Neuronal stem cell (in vitro differentiated cells): Measurements from ENCODE around the gene FMR1NB.

ENCODE experiments used
- DNase-seq: peaks from one replicate; pipeline ENCODE4 v3.0.0-alpha.2; 2013; ENCODE audit warnings: low spot score
- H2AFZ ChIP-seq: one replicate; pipeline ENCODE4 v1.6.1; 2013; ENCODE audit warnings: mild to moderate bottlenecking, low read length, inconsistent platforms
- H2AK5ac ChIP-seq: 2 replicates; pipeline ENCODE4 v1.6.1; 2013; ENCODE audit warnings: low read depth, mild to moderate bottlenecking, inconsistent platforms, low read length, moderate library complexity, mixed read lengths
- H2BK120ac ChIP-seq: 2 replicates; pipeline ENCODE4 v1.6.1; 2013; ENCODE audit warnings: low read depth, mild to moderate bottlenecking, inconsistent platforms, low read length, moderate library complexity, mixed read lengths
- H2BK12ac ChIP-seq: one replicate; pipeline ENCODE4 v1.6.1; 2013; ENCODE audit warnings: low read length, inconsistent platforms
- H2BK15ac ChIP-seq: 2 replicates; pipeline ENCODE4 v1.6.1; 2013; ENCODE audit warnings: mild to moderate bottlenecking, low read length, inconsistent platforms, mixed read lengths
- H2BK5ac ChIP-seq: one replicate; pipeline ENCODE4 v1.6.1; 2013; ENCODE audit warnings: inconsistent platforms, mild to moderate bottlenecking, low read length, moderate library complexity
- H3K14ac ChIP-seq: one replicate; pipeline ENCODE4 v1.6.1; 2013; ENCODE audit warnings: low read length, inconsistent platforms
- H3K18ac ChIP-seq: 2 replicates; pipeline ENCODE4 v1.6.1; 2013; ENCODE audit warnings: low read length, inconsistent platforms
- H3K23ac ChIP-seq: 2 replicates; pipeline ENCODE4 v1.6.1; 2013; ENCODE audit warnings: low read depth, mild to moderate bottlenecking, mixed read lengths, low read length, inconsistent platforms; ENCODE audit not compliant: poor library complexity
- H3K27ac ChIP-seq: replicated peaks from 3 replicates; pipeline ENCODE4 v1.5.1; 2013; ENCODE audit warnings: low read length, inconsistent platforms
- H3K27me3 ChIP-seq, 3 experiments: 2 replicates each; pipeline ENCODE4 v1.6.1; 2013; ENCODE audit warnings: low read length in 3 of 3, mild to moderate bottlenecking in 2 of 3, inconsistent platforms in 1 of 3, low read depth in 1 of 3, mixed read lengths in 1 of 3, moderate library complexity in 1 of 3; ENCODE audit not compliant: control insufficient read depth in 3 of 3, insufficient read depth in 3 of 3
- H3K36me3 ChIP-seq, 2 donors: replicated peaks in 1 of 2; 2 replicates each; pipeline ENCODE4 v1.6.1; 2013; ENCODE audit warnings: low read length in 2 of 2; ENCODE audit not compliant: control insufficient read depth in 2 of 2, insufficient read depth in 2 of 2
- H3K4ac ChIP-seq: 2 replicates; pipeline ENCODE4 v1.6.1; 2013; ENCODE audit warnings: inconsistent platforms, mild to moderate bottlenecking, low read length, moderate library complexity
- H3K4me1 ChIP-seq, 2 donors: 1 replicate in 1 of 2; 2 replicates in 1 of 2; pipeline ENCODE4 v1.6.1; 2013; ENCODE audit warnings: low read length in 2 of 2, low read depth in 1 of 2; ENCODE audit not compliant: control insufficient read depth in 2 of 2, insufficient read depth in 1 of 2
- H3K4me2 ChIP-seq: one replicate; pipeline ENCODE4 v1.6.1; 2013; ENCODE audit warnings: mild to moderate bottlenecking, low read length, inconsistent platforms; ENCODE audit not compliant: insufficient read depth, poor library complexity, severe bottlenecking
- H3K4me3 ChIP-seq, 2 donors: 2 replicates each; pipeline ENCODE4 v1.5.1; 2013; ENCODE audit warnings: low read length in 2 of 2, mild to moderate bottlenecking in 2 of 2, inconsistent platforms in 1 of 2, moderate library complexity in 1 of 2
- H3K79me1 ChIP-seq: one replicate; pipeline ENCODE4 v1.6.1; 2013; ENCODE audit warnings: low read depth, mild to moderate bottlenecking, inconsistent platforms, low read length, moderate library complexity
- H3K9ac ChIP-seq: one replicate; pipeline ENCODE4 v1.6.1; 2013; ENCODE audit warnings: mild to moderate bottlenecking, low read depth, low read length, inconsistent platforms; ENCODE audit not compliant: poor library complexity
- H3K9me3 ChIP-seq, 2 donors: replicated peaks in 1 of 2; 2 replicates each; pipeline versions ENCODE3 to v1.6.1; 2013; ENCODE audit warnings: low read length in 2 of 2, mild to moderate bottlenecking in 2 of 2, inconsistent platforms in 1 of 2, low read depth in 1 of 2, mixed read lengths in 1 of 2, moderate library complexity in 1 of 2; ENCODE audit not compliant: control insufficient read depth in 2 of 2, insufficient read depth in 1 of 2
- H4K8ac ChIP-seq: one replicate; pipeline ENCODE4 v1.6.1; 2013; ENCODE audit warnings: low read depth, mild to moderate bottlenecking, inconsistent platforms, low read length, moderate library complexity
- H4K91ac ChIP-seq: one replicate; pipeline ENCODE4 v1.6.1; 2013; ENCODE audit warnings: low read length, low read depth, mild to moderate bottlenecking, inconsistent platforms; ENCODE audit not compliant: poor library complexity
- WGBS, 2 donors: extraction: QIAGEN DNeasy Blood & Tissue Kit; methylation state at CpG; one replicate each; pipeline ENCODE4 v1.1.7; 2013; ENCODE audit warnings: missing lambda C conversion rate in 2 of 2, mixed read lengths in 1 of 2; ENCODE audit not compliant: insufficient read length in 2 of 2, insufficient replicate concordance in 1 of 2; ENCODE audit errors: extremely low coverage in 2 of 2; 5-methylcytosine and 5-hydroxymethylcytosine counted together

Gene FMR1NB

GRCh38 chrX:148043271-148043855 lies 62.2 kb downstream of the FMR1NB start:
- no peak overlapping the region for H2BK5ac ChIP-seq
- no peaks in the 10 kb centered on the region for H3K79me1 ChIP-seq
- H3K4me1 ChIP-seq: no peaks in the 10 kb centered on the region
- peak overlapping the region; percentile 17 for H4K8ac ChIP-seq
- H3K9ac ChIP-seq: no peak overlapping the region
- no peak overlapping the region for H2BK120ac ChIP-seq
- WGBS, 2 donors: no CpG with 5 or more reads among the region's 2 CpGs
- no peak overlapping the region for H4K91ac ChIP-seq
- no peak overlapping the region for H3K4me2 ChIP-seq
- no peak overlapping the region for H2BK12ac ChIP-seq
- DNase-seq: no peak
- H3K9me3 ChIP-seq: no peaks in the 10 kb centered on the region
- H3K4ac ChIP-seq: no peak overlapping the region
- H3K27ac ChIP-seq: no peak overlapping the region
- H3K4me3 ChIP-seq: no peak overlapping the region
- H3K36me3 ChIP-seq: no peaks in the 10 kb centered on the region
- no peak overlapping the region for H2BK15ac ChIP-seq
- no peak overlapping the region for H3K23ac ChIP-seq
- no peak overlapping the region for H3K18ac ChIP-seq
- H2AK5ac ChIP-seq: no peak overlapping the region
- no peak overlapping the region for H2AFZ ChIP-seq
- H3K14ac ChIP-seq: no peak overlapping the region
- H3K27me3 ChIP-seq: no peaks in the 10 kb centered on the region

- Histone ChIP-seq H3K18ac (no peak overlapping the region), H3K36me3 (no peaks in the 10 kb centered on the region)
These were observed 66.1 kb downstream of the FMR1NB start for GRCh38 chrX:148047200-148047599.

GRCh38 chrX:148049441-148049840 lies 68.3 kb downstream of the FMR1NB start:
- Histone ChIP-seq H4K91ac (no peak overlapping the region), H3K23ac (no peak overlapping the region), H3K27ac (no peak overlapping the region), H2BK15ac (no peak overlapping the region), H3K18ac (no peak overlapping the region), H2AK5ac (no peak overlapping the region), H3K9ac (no peak overlapping the region), H3K4me1 (no peaks in the 10 kb centered on the region), H3K14ac (no peak overlapping the region), H2BK12ac (no peak overlapping the region), H3K4me3 (no peak overlapping the region), H3K4ac (no peak overlapping the region), H3K36me3 (no peaks in the 10 kb centered on the region), H3K27me3 (no peaks in the 10 kb centered on the region), H3K9me3 (no peaks in the 10 kb centered on the region), H2BK5ac (no peak overlapping the region), H2BK120ac (no peak overlapping the region), H3K79me1 (no peaks in the 10 kb centered on the region), H3K4me2 (no peak overlapping the region), H4K8ac (no peak overlapping the region), H2AFZ (no peak overlapping the region)
- WGBS, 2 donors: no CpG with 5 or more reads among the region's 4 CpGs
- DNase-seq: peak; percentile 32

More at GRCh38 chrX:148047200-148047599, 66.1 kb downstream of the FMR1NB start:
- Histone ChIP-seq H2BK15ac (no peak overlapping the region), H4K8ac (no peak overlapping the region), H3K9me3 (no peaks in the 10 kb centered on the region), H3K4ac (no peak overlapping the region), H3K9ac (no peak overlapping the region), H2BK120ac (no peak overlapping the region), H3K14ac (no peak overlapping the region), H3K79me1 (no peaks in the 10 kb centered on the region), H2AK5ac (no peak overlapping the region), H3K4me2 (no peak overlapping the region), H3K4me3 (no peak overlapping the region), H3K4me1 (no peaks in the 10 kb centered on the region), H3K27me3 (no peaks in the 10 kb centered on the region), H3K27ac (no peak overlapping the region), H4K91ac (no peak overlapping the region), H2AFZ (no peak overlapping the region), H3K23ac (no peak overlapping the region), H2BK5ac (no peak overlapping the region), H2BK12ac (no peak overlapping the region)
- DNase-seq: no peak
- no CpG with 5 or more reads among the region's 4 CpGs for WGBS, 2 donors

- no peak overlapping the region for H3K4me2 ChIP-seq
- H3K14ac ChIP-seq: no peak overlapping the region
- no peak overlapping the region for H4K8ac ChIP-seq
- H4K91ac ChIP-seq: no peak overlapping the region
- no peak overlapping the region for H2AK5ac ChIP-seq
- H2AFZ ChIP-seq: no peak overlapping the region
- H3K4ac ChIP-seq: no peak overlapping the region
- no peak overlapping the region for H3K4me3 ChIP-seq
- H3K9ac ChIP-seq: no peak overlapping the region
- no peaks in the 10 kb centered on the region for H3K4me1 ChIP-seq
- H3K9me3 ChIP-seq: no peaks in the 10 kb centered on the region
- DNase-seq: no peak
- no CpG with 5 or more reads among the region's 35 CpGs for WGBS, 2 donors
- H3K27me3 ChIP-seq: no peaks in the 10 kb centered on the region
- H3K23ac ChIP-seq: no peak overlapping the region
- H3K27ac ChIP-seq: no peak overlapping the region
- H2BK12ac ChIP-seq: no peak overlapping the region
- H3K79me1 ChIP-seq: no peaks in the 10 kb centered on the region
- H2BK15ac ChIP-seq: no peak overlapping the region
- H3K18ac ChIP-seq: no peak overlapping the region
- no peak overlapping the region for H2BK5ac ChIP-seq
- no peaks in the 10 kb centered on the region for H3K36me3 ChIP-seq
- H2BK120ac ChIP-seq: no peak overlapping the region
These were observed 70.8 kb downstream of the FMR1NB start for GRCh38 chrX:148051973-148052372.
